Measurements from ENCODE around the gene PRIM1.

PRIM1 gene

GRCh38 chr12:56699020-56699661 is 53.0 kb downstream of the PRIM1 start:
- peak; percentile 46 for DNase-seq (ENCODE audit: low read depth)

GRCh38 chr12:56695327-56696101 is 56.6 kb downstream of the PRIM1 start:
- no peak for DNase-seq (ENCODE audit: low read depth)
- no peak overlapping the region for H3K4me3 ChIP-seq (replicated peaks; ENCODE audit: low read depth, low read length)
- no peak for TF ChIP-seq CTCF (IDR thresholded peaks at IDR 0.05; ENCODE audit: low read length, missing control alignments)

More at GRCh38 chr12:56699020-56699661, 53.0 kb downstream of the PRIM1 start:
- TF ChIP-seq CTCF (IDR thresholded peaks at IDR 0.05; ENCODE audit: low read length, missing control alignments), result no peak
- no peak overlapping the region for H3K4me3 ChIP-seq (replicated peaks; ENCODE audit: low read depth, low read length)

- no peak for TF ChIP-seq CTCF (IDR thresholded peaks at IDR 0.05; ENCODE audit: low read length, missing control alignments)
- no peak for DNase-seq (ENCODE audit: low read depth)
- H3K4me3 ChIP-seq (replicated peaks; ENCODE audit: low read depth, low read length), result no peak overlapping the region
Measured at GRCh38 chr12:56694161-56694560, 58.0 kb downstream of the PRIM1 start.

GRCh38 chr12:56688846-56689109 is 63.3 kb downstream of the PRIM1 start:
- no peak for TF ChIP-seq CTCF (IDR thresholded peaks at IDR 0.05; ENCODE audit: low read length, missing control alignments)
- H3K4me3 ChIP-seq (replicated peaks; ENCODE audit: low read depth, low read length), result peak overlapping the region; percentile 99
- no peak for DNase-seq (ENCODE audit: low read depth)

- H3K4me3 ChIP-seq (replicated peaks; ENCODE audit: low read depth, low read length), result peak within 1 kb of the TSS; percentile 99
- peak; percentile 98 for DNase-seq (ENCODE audit: low read depth)
- no peak for TF ChIP-seq CTCF (IDR thresholded peaks at IDR 0.05; ENCODE audit: low read length, missing control alignments)
Measured at GRCh38 chr12:56688129-56688845, 63.8 kb downstream of the PRIM1 start, which contains the start of gene PTGES3. Gene PTGES3, minus strand, starts transcription at chr12:56688284. Its CDS starts 285 bp downstream, at chr12:56687999.

GRCh38 chr12:56687223-56688128 is 64.6 kb downstream of the PRIM1 start:
- TF ChIP-seq CTCF (IDR thresholded peaks at IDR 0.05; ENCODE audit: low read length, missing control alignments), result no peak
- DNase-seq (ENCODE audit: low read depth), result peak; percentile 29
- H3K4me3 ChIP-seq (replicated peaks; ENCODE audit: low read depth, low read length), result peak overlapping the region; percentile 99

Data from fibroblast of pulmonary artery (primary cell).